Mesothelial cell of epicardium (in vitro differentiated cells): ENCODE results near the gene PNLIP. TPM values are rescaled to one million over a fixed set of nuclear protein-coding genes. Genes with fewer than 3 reads are reported as not detected.

ENCODE experiments used
- DNase-seq, 2 experiments: peaks; one replicate each; pipeline ENCODE4 v3.0.0; 2021; ENCODE audit warnings: low spot score in 2 of 2; ENCODE audit not compliant: unreplicated experiment in 2 of 2
- H3K27ac Mint-ChIP-seq: 2 replicates; pipeline ENCODE4 v1.8.0; 2021; ENCODE audit warnings: mixed read lengths
- H3K27me3 Mint-ChIP-seq: 2 replicates; pipeline ENCODE4 v1.8.0; 2021; ENCODE audit warnings: low read depth, mixed read lengths
- H3K36me3 Mint-ChIP-seq: 2 replicates; pipeline ENCODE4 v1.8.0; 2021; ENCODE audit warnings: mixed read lengths
- H3K4me1 Mint-ChIP-seq: 2 replicates; pipeline ENCODE4 v1.8.0; 2021; ENCODE audit warnings: mixed read lengths
- H3K4me3 Mint-ChIP-seq: 2 replicates; pipeline ENCODE4 v1.8.0; 2021; ENCODE audit warnings: mild to moderate bottlenecking, moderate library complexity, mixed read lengths
- H3K9me3 Mint-ChIP-seq: 2 replicates; pipeline ENCODE4 v1.8.0; 2021; ENCODE audit warnings: mixed read lengths
- total RNA-seq: library from RNA; stranded (reverse); gene quantifications from 3 replicates; pipeline ENCODE4 v1.2.1, GENCODE V29; 2021
- TF ChIP-seq, protein P1 (sequence below): fragments of 200-600 bp; sonication (generic); IDR thresholded peaks from one replicate; pipeline ENCODE4 v1.5.0; 2021; ENCODE audit warnings: antibody characterized with exemption; ENCODE audit not compliant: unreplicated experiment

The PNLIP gene
- total RNA-seq, 1 donor from 2014 or later, result not detected

DNA sequence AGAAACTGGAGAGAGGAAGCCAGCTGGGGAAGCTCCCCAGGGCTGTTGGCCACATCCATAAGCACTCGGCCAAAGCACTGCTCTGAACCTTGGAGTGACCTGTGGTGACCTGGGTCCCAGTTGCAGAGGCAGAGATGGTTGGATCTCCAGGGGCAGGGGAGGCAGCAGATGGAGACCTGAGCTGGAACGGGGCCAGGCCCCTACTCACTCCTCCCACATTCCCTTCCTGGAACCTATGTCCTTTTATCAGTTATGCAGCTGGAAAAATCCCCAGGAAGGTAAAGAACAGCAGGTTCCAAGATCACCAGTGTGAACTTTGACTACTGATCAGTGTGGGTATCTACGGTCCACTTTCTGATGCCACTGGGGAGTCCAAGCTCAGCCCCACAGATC is 65.4 kb downstream of the PNLIP start:
- Mint-ChIP-seq H3K4me1 (no peaks in the 10 kb centered on the region), H3K36me3 (no peaks in the 10 kb centered on the region), H3K9me3 (no peaks in the 10 kb centered on the region), H3K27me3 (peaks cover 28% of the 10 kb centered on the region), H3K27ac (no peak overlapping the region), H3K4me3 (no peak overlapping the region)
- DNase-seq, result no peak
- TF ChIP-seq, protein P1, sequence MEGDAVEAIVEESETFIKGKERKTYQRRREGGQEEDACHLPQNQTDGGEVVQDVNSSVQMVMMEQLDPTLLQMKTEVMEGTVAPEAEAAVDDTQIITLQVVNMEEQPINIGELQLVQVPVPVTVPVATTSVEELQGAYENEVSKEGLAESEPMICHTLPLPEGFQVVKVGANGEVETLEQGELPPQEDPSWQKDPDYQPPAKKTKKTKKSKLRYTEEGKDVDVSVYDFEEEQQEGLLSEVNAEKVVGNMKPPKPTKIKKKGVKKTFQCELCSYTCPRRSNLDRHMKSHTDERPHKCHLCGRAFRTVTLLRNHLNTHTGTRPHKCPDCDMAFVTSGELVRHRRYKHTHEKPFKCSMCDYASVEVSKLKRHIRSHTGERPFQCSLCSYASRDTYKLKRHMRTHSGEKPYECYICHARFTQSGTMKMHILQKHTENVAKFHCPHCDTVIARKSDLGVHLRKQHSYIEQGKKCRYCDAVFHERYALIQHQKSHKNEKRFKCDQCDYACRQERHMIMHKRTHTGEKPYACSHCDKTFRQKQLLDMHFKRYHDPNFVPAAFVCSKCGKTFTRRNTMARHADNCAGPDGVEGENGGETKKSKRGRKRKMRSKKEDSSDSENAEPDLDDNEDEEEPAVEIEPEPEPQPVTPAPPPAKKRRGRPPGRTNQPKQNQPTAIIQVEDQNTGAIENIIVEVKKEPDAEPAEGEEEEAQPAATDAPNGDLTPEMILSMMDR, result no peak

DNA sequence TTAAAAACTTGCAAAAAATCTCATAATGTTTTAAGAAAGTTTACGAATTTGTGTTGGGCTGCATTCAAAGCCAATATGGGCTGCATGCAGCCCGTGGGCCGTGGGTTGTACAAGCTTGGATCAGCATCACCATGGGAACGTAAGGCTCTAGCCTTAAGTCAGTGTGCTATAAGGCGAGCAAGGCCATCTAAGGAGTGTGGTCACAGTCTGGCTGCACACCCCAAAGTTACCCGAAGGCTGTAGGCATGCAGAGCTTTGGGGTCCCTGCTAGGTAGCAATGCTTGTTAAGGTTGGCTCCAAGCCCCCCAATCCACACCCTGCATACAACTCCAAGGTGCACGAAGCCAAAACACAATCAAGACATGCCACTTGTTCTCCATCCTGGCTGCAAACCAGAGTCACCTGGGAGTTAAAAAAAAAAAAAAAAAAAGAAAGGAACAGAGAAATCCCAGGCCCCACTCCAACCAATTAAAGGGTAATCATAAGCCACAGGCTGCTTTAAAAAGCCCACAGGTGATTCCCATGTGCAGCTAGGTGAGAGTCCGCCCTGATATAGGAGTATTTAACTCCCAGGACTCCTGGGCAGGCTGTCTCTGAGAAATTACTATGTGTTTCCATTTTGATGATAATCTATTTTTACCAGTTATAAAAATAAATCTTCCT is 66.5 kb downstream of the PNLIP start:
- no peaks in the 10 kb centered on the region for H3K9me3 Mint-ChIP-seq

DNA sequence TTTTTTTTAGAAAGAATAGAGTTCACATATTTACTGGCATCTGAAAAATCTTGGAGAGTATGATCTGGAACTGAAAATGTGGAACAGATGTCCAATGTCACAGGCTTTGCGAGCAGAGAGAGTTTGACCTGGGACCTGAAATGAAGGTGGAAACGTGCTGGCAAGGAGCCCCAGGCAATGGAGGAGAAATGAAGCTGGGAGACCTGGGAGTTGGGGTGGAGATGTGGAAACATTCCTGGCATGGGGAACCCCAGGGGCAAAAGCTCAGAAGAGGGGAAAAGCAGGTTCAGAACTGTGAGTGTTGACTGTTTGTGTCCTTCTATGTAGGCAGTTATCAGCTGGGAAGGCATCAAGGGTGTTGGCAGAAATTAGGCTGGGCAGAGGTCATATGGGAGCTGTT is 67.7 kb downstream of the PNLIP start:
- TF ChIP-seq, protein P1, result no peak
- Mint-ChIP-seq H3K4me3 (no peak overlapping the region), H3K9me3 (no peaks in the 10 kb centered on the region), H3K4me1 (no peaks in the 10 kb centered on the region), H3K36me3 (no peaks in the 10 kb centered on the region), H3K27me3 (peaks cover 30% of the 10 kb centered on the region), H3K27ac (no peak overlapping the region)
- DNase-seq, result no peak

More for the DNA sequence above, 66.5 kb downstream of the PNLIP start:
- no peak overlapping the region for H3K27ac Mint-ChIP-seq
- no peaks in the 10 kb centered on the region for H3K4me1 Mint-ChIP-seq
- H3K4me3 Mint-ChIP-seq, result no peak overlapping the region
- no peaks in the 10 kb centered on the region for H3K36me3 Mint-ChIP-seq
- peaks cover 28% of the 10 kb centered on the region for H3K27me3 Mint-ChIP-seq
- DNase-seq, result no peak
- TF ChIP-seq, protein P1, result no peak

DNA sequence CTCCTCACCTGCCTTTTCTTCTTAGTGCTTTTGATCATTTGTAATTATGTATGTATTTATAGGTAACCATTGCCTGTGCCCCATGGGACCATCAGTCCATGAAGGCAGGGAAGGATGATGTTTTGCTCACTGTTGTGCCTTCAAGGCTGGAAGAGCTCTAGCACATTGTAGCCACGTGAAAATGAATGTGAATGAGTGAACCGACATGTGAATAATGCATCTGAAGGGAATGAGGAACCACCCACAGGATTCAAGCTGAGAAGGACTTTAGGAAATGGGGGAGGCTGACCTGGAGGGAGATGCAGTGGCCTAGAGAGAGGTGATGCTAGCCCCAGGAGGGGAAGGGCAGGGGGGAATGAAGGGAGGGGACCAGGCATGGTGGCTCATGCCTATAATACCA is 69.1 kb downstream of the PNLIP start:
- Mint-ChIP-seq H3K36me3 (no peaks in the 10 kb centered on the region), H3K27me3 (peaks cover 23% of the 10 kb centered on the region), H3K4me3 (no peak overlapping the region), H3K4me1 (no peaks in the 10 kb centered on the region), H3K9me3 (no peaks in the 10 kb centered on the region), H3K27ac (no peak overlapping the region)
- TF ChIP-seq, protein P1, result no peak
- no peak for DNase-seq

DNA sequence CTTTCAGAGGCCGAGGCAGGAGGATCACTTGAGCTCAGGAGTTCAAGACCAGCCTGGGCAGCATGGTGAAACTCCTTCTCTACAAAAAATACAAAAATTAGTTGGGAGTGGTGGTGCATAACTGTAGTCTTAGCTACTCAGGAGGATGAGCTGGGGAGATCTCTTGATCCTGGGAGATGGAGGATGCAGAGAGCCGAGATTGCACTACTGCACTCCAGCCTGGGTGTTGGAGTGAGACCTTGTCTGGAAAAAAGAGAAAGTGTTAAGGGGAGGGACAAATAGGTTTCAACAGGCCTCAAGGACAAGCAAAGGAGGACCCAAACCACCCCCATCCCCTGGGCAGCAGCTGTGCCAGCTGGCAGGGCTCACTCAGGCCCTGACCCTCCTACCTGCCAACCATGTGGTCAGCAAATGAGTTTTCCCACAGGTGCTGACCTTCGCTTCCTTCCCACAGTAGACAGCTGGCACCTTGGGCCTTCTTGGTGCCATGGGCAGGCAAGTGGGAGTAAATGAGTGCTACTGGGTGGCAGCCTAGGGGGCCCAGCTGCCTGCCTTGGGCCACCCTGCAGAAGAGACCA is 69.6 kb downstream of the PNLIP start:
- no peak for DNase-seq
- Mint-ChIP-seq H3K4me1 (no peaks in the 10 kb centered on the region), H3K27ac (no peak overlapping the region), H3K4me3 (no peak overlapping the region), H3K27me3 (peaks cover 25% of the 10 kb centered on the region), H3K36me3 (no peaks in the 10 kb centered on the region), H3K9me3 (no peaks in the 10 kb centered on the region)
- TF ChIP-seq, protein P1, result no peak

Other genes starting within 250 kb of the PNLIP start
- gene CCDC172, start 221.5 kb upstream of the PNLIP start, total RNA-seq, result not detected in 3 replicates
- not detected in 3 replicates for gene PNLIPRP3, start 118.1 kb upstream of the PNLIP start, total RNA-seq
- gene PNLIPRP1, start 45.0 kb downstream of the PNLIP start, total RNA-seq, result not detected in 3 replicates
- not detected in 3 replicates for gene PNLIPRP2, start 75.0 kb downstream of the PNLIP start, total RNA-seq
- gene HSPA12A, start 196.6 kb downstream of the PNLIP start, total RNA-seq, result 10.7 to 13.7 TPM (median 11.8 TPM) in 3 replicates